Bronchial epithelial cell (primary cell): ENCODE results near the gene EPHA7. TPM values are rescaled to one million over a fixed set of nuclear protein-coding genes. Genes with fewer than 3 reads are reported as not detected.

Experiments
- DNase-seq: peaks from one replicate; pipeline ENCODE4 v3.0.0-alpha.2; 2010; ENCODE audit warnings: low read depth
- FAIRE-seq: peaks from 2 replicates; lab custom pipeline; 2011; peaks lifted over from hg19 to GRCh38; lab: Jason Lieb, UNC
- H3K27me3 ChIP-seq: 2 replicates; pipeline ENCODE4 v1.5.1; 2011; ENCODE audit warnings: low read length; ENCODE audit not compliant: control insufficient read depth, insufficient read depth
- H3K36me3 ChIP-seq: 2 replicates; pipeline ENCODE4 v1.5.1; 2011; ENCODE audit warnings: low read length; ENCODE audit not compliant: control insufficient read depth, insufficient read depth
- H3K4me3 ChIP-seq: 2 replicates; pipeline ENCODE4 v1.5.1; 2011; ENCODE audit warnings: mild to moderate bottlenecking, low read depth, low read length, control low read depth
- total RNA-seq: library from RNA; depleted of rRNA; stranded (reverse); fragments of >200 nt; gene quantifications from 2 replicates; pipeline ENCODE4 v1.2.1, GENCODE V29; 2014
- TF ChIP-seq, protein P1 (sequence below): IDR thresholded peaks from 2 replicates; pipeline ENCODE4 v1.5.1; 2011; ENCODE audit warnings: mild to moderate bottlenecking, moderate library complexity, low read length, control low read depth, inconsistent platforms; ENCODE audit not compliant: insufficient read depth, severe bottlenecking

Gene EPHA7
- total RNA-seq, 1 donor from 2014 or later: not detected

- H3K36me3 ChIP-seq: no peaks in the 10 kb centered on the region
- DNase-seq: no peak
- no peak overlapping the region for H3K4me3 ChIP-seq
- no peaks in the 10 kb centered on the region for H3K27me3 ChIP-seq
- TF ChIP-seq, protein P1, sequence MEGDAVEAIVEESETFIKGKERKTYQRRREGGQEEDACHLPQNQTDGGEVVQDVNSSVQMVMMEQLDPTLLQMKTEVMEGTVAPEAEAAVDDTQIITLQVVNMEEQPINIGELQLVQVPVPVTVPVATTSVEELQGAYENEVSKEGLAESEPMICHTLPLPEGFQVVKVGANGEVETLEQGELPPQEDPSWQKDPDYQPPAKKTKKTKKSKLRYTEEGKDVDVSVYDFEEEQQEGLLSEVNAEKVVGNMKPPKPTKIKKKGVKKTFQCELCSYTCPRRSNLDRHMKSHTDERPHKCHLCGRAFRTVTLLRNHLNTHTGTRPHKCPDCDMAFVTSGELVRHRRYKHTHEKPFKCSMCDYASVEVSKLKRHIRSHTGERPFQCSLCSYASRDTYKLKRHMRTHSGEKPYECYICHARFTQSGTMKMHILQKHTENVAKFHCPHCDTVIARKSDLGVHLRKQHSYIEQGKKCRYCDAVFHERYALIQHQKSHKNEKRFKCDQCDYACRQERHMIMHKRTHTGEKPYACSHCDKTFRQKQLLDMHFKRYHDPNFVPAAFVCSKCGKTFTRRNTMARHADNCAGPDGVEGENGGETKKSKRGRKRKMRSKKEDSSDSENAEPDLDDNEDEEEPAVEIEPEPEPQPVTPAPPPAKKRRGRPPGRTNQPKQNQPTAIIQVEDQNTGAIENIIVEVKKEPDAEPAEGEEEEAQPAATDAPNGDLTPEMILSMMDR: no peak
- no peak for FAIRE-seq
Observed at GRCh38 chr6:93437491-93437890, 18.1 kb upstream of the EPHA7 start.

DNA sequence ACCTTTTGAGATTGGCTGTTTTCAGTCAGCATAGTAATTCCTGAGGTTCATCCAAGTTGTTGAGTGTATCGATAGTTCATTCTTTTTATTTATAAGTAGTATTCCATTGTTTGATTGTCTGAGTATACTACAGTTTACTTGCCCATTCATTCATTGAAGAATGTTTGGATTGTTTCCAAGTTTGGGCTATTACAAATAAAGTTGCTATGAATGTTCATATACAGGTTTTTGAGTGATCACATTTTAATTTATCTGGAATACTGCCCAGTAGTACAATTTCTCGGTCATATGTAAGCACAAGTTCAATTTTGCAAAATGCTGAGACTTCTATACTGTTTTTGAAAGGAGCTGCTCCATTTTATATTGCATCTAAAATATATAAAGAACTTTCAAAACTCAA, 14.2 kb upstream of the EPHA7 start:
- Histone ChIP-seq H3K27me3 (no peaks in the 10 kb centered on the region), H3K36me3 (no peaks in the 10 kb centered on the region), H3K4me3 (no peak overlapping the region)
- FAIRE-seq: no peak
- DNase-seq: peak; percentile 17
- TF ChIP-seq, protein P1: no peak

GRCh38 chr6:93424303-93425064, 5.1 kb upstream of the EPHA7 start:
- no peak for FAIRE-seq
- Histone ChIP-seq H3K27me3 (peaks cover 2% of the 10 kb centered on the region), H3K4me3 (no peak overlapping the region), H3K36me3 (no peaks in the 10 kb centered on the region)
- TF ChIP-seq, protein P1: peak; percentile 53
- peak; percentile 19 for DNase-seq

GRCh38 chr6:93423542-93423941, 4.2 kb upstream of the EPHA7 start:
- DNase-seq (peak; percentile 23), FAIRE-seq (no peak)
- Histone ChIP-seq H3K36me3 (no peaks in the 10 kb centered on the region), H3K4me3 (no peak overlapping the region), H3K27me3 (peaks cover 2% of the 10 kb centered on the region)
- TF ChIP-seq, protein P1: peak; percentile 16

DNA sequence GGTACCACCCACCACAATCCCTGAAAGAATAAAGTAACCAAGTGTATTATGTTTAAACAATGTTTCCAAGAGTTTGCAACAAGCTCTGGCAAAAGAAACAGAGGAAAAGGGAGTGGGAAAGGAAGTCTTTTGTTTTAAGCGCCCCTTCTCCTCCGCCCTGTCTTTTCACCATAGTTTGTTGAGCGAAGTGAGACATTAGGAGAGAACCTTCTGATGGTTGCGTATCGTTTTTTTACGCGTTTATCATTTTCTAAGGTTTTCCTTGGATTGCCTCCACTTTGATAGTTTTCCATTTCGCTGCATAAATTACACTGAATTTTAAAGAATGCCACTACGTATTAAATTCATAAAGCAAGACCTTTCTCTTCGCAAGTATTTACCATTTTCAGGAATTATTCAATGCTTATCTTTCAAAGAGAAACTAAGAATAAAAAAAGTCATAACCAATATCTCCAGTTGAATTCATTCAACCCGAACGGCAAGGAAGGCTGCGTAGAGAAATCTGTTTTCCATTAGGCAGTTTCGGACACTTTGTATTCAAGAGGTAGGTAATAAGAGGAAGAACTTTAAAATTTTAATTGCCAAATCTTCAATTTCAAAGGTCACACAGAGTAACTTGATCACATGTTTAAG, 920 bp upstream of the EPHA7 start:
- DNase-seq: no peak
- no peak overlapping the region for H3K4me3 ChIP-seq
- TF ChIP-seq, protein P1: no peak
- H3K36me3 ChIP-seq: no peaks in the 10 kb centered on the region
- H3K27me3 ChIP-seq: peaks cover 19% of the 10 kb centered on the region
- no peak for FAIRE-seq
